Esophagus muscularis mucosa (tissue), 4 donors: Measurements from ENCODE around the gene HDAC4. TPM values are rescaled to one million over a fixed set of nuclear protein-coding genes. Genes with fewer than 3 reads are reported as not detected.

Experiments used
- DNase-seq: peaks from one replicate; pipeline ENCODE4 v3.0.0-alpha.2; 2017; ENCODE audit errors: extremely low spot score
- H3K27ac ChIP-seq, 4 donors: fragments of 200-600 bp; sonication (generic); replicated peaks in 1 of 4; 1 replicate in 3 of 4; 2 replicates in 1 of 4; pipeline ENCODE4 v1.5.1; 2016 to 2019; ENCODE audit warnings: mild to moderate bottlenecking in 1 of 4
- H3K27me3 ChIP-seq, 4 donors: fragments of 200-600 bp; sonication (generic); one replicate each; pipeline versions ENCODE4 v1.5.1 to v1.6.0; 2016 to 2019
- H3K36me3 ChIP-seq, 4 donors: fragments of 200-600 bp; sonication (generic); one replicate each; pipeline ENCODE4 v1.5.1; 2016 to 2019
- H3K4me1 ChIP-seq, 4 donors: fragments of 200-600 bp; sonication (generic); one replicate each; pipeline ENCODE4 v1.5.1; 2016 to 2019
- H3K4me3 ChIP-seq, 4 donors: fragments of 200-600 bp; sonication (generic); 1 replicate in 2 of 4; 2 replicates in 2 of 4; pipeline ENCODE4 v1.5.1; 2016 to 2019; ENCODE audit warnings: mild to moderate bottlenecking in 4 of 4, moderate library complexity in 1 of 4
- H3K9me3 ChIP-seq, 4 donors: fragments of 200-600 bp; sonication (generic); 1 replicate in 3 of 4; 2 replicates in 1 of 4; pipeline ENCODE4 v1.5.1; 2016 to 2019
- CTCF ChIP-seq, 3 experiments: fragments of 200-600 bp in 2 of 3; fragments of 450-650 bp in 1 of 3; sonication (generic) in 2 of 3; IDR thresholded peaks; one replicate each; pipeline ENCODE4 v1.5.1; 2017 to 2019; ENCODE audit warnings: antibody characterized with exemption in 3 of 3, mild to moderate bottlenecking in 2 of 3, moderate library complexity in 1 of 3
- EP300 ChIP-seq: sonication (generic); formaldehyde crosslinking; IDR thresholded peaks from one replicate; pipeline ENCODE4 v1.6.1; 2017; ENCODE audit warnings: antibody characterized with exemption
- POLR2A ChIP-seq: fragments of 450-650 bp; IDR thresholded peaks from one replicate; pipeline ENCODE4 v1.6.1; 2017; ENCODE audit warnings: antibody characterized with exemption, moderate library complexity, mild to moderate bottlenecking, low read depth
- POLR2AphosphoS5 ChIP-seq, 2 donors: sonication (generic); formaldehyde crosslinking; IDR thresholded peaks; one replicate each; pipeline ENCODE4 v1.6.1; 2017; ENCODE audit warnings: antibody characterized with exemption in 2 of 2
- whole genome bisulfite sequencing: methylation state at CpG from one replicate; pipeline ENCODE4 v1.1.5; 2018; 5-methylcytosine and 5-hydroxymethylcytosine counted together
- intact Hi-C: fragments of 100-400 bp; cut with DNase I; formaldehyde crosslinking; loops from one replicate; pipeline ENCODE4 v1.15.1; 2023
- total RNA-seq, 4 donors: library from RNA; depleted of rRNA; stranded (reverse); fragments of >200 nt; gene quantifications; one replicate each; pipeline versions ENCODE4 v1.1.0 to v1.2.1, GENCODE V29; 2016

The HDAC4 gene
- total RNA-seq, 4 donors from 2014 or later: 59.4 to 119 (median 76.1) TPM

- WGBS: 93% methylated on average over 7 of the region's 13 CpGs
- H3K9me3 ChIP-seq: no peaks in the 10 kb centered on the region
- no peak for DNase-seq
- no peaks in the 10 kb centered on the region for H3K4me1 ChIP-seq
- H3K36me3 ChIP-seq: peaks cover 41 to 81% (median 70%) of the 10 kb centered on the region in 4 donors
- no peaks in the 10 kb centered on the region for H3K27me3 ChIP-seq
- intact Hi-C loops: no loop called here
- no peak overlapping the region for H3K27ac ChIP-seq
- TF ChIP-seq CTCF (IDR thresholded peaks at IDR 0.05): no peak
- TF ChIP-seq EP300: no peak
- no peak for TF ChIP-seq POLR2A
- TF ChIP-seq POLR2AphosphoS5 (IDR thresholded peaks at IDR 0.05): no peak
- H3K4me3 ChIP-seq: no peak overlapping the region
Measured at GRCh38 chr2:239089884-239090283, 310.9 kb downstream of the HDAC4 start.

- TF ChIP-seq POLR2AphosphoS5 (IDR thresholded peaks at IDR 0.05) (no peak), POLR2A (no peak), EP300 (no peak), CTCF (IDR thresholded peaks at IDR 0.05) (no peak)
- no peaks in the 10 kb centered on the region for H3K9me3 ChIP-seq
- peaks cover 0 to 4% (median 3%) of the 10 kb centered on the region in 4 donors for H3K4me1 ChIP-seq
- H3K27ac ChIP-seq: no peak overlapping the region
- peaks cover 40 to 80% (median 64%) of the 10 kb centered on the region in 4 donors for H3K36me3 ChIP-seq
- WGBS: 96% methylated on average over 12 of the region's 21 CpGs
- intact Hi-C loops: no loop called here
- no peak overlapping the region for H3K4me3 ChIP-seq
- no peaks in the 10 kb centered on the region for H3K27me3 ChIP-seq
- DNase-seq: no peak
Measured at GRCh38 chr2:239087046-239087710, 313.6 kb downstream of the HDAC4 start.

- H3K9me3 ChIP-seq: no peaks in the 10 kb centered on the region
- no peaks in the 10 kb centered on the region for H3K27me3 ChIP-seq
- peaks cover 42 to 82% (median 67%) of the 10 kb centered on the region in 4 donors for H3K36me3 ChIP-seq
- DNase-seq: no peak
- no peak overlapping the region for H3K4me3 ChIP-seq
- peaks cover 0 to 11% (median 7%) of the 10 kb centered on the region in 4 donors for H3K4me1 ChIP-seq
- intact Hi-C loops: no loop called here
- 91% methylated on average over 28 of the region's 28 CpGs for WGBS
- H3K27ac ChIP-seq: no peak overlapping the region
- TF ChIP-seq POLR2A (no peak), EP300 (no peak), CTCF (IDR thresholded peaks at IDR 0.05) (no peak), POLR2AphosphoS5 (IDR thresholded peaks at IDR 0.05) (no peak)
Measured at GRCh38 chr2:239086325-239087020, 314.3 kb downstream of the HDAC4 start.

- Histone ChIP-seq H3K9me3 (no peaks in the 10 kb centered on the region), H3K27me3 (no peaks in the 10 kb centered on the region), H3K4me3 (no peak overlapping the region), H3K4me1 (peaks cover 0 to 12% (median 8%) of the 10 kb centered on the region in 4 donors), H3K27ac (no peak overlapping the region), H3K36me3 (peaks cover 44 to 83% (median 71%) of the 10 kb centered on the region in 4 donors)
- 81% methylated on average over 29 of the region's 29 CpGs for WGBS
- no peak for TF ChIP-seq CTCF (IDR thresholded peaks at IDR 0.05)
- no peak for TF ChIP-seq POLR2AphosphoS5 (IDR thresholded peaks at IDR 0.05)
- no peak for TF ChIP-seq POLR2A
- no peak for TF ChIP-seq EP300
- intact Hi-C loops: no loop called here
- DNase-seq: no peak
Measured at GRCh38 chr2:239085201-239085992, 315.4 kb downstream of the HDAC4 start.
